ENCODE results near the gene GALNT17. TPM values are rescaled to one million over a fixed set of nuclear protein-coding genes. Genes with fewer than 3 reads are reported as not detected.

The GALNT17 gene
- total RNA-seq, 1 experiment from 2014 or later, result not detected

DNA sequence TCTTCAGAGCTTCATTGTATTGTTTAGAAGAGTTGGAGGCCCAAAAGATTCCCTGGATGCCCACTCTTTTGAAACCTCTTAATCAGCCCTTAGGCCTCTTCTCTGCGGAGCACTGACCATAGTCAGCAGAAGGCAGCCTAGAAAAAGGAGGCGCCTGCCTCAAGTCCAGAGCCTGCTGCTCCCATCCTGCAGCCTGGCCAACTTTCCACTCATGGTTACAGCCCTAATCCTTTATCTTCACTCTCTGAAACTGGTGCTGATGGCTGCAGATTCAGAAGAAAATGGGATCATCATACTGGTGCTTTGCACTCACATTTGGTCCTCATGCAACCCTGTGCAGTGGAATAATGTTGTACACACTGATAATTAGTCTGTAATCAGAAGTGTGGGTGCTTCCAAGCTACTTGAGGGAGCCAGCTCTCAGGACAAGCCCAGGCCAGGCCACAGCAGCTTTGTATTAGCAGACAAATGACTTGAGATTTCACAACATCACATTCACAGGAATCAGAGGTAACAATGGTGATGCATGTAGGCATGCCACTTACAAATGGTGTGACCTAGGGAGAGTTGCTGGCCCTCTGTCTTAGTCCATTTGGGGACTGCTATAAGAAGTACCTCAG, 272.9 kb downstream of the GALNT17 start:
- no peaks in the 10 kb centered on the region for H3K4me1 ChIP-seq (replicated peaks; ENCODE audit: insufficient read depth)
- TF ChIP-seq EZH2 (IDR thresholded peaks at IDR 0.05; ENCODE audit: low read depth) (no peak), CTCF (conservative IDR thresholded peaks at IDR 0.05) (no peak)
- H3K27ac ChIP-seq, result no peak overlapping the region
- H3K79me2 ChIP-seq (ENCODE audit: low read depth), result no peaks in the 10 kb centered on the region
- ChIA-PET CTCF (no interaction called here), POLR2A (ENCODE audit: unreplicated experiment) (no interaction called here)
- peaks cover 9% of the 10 kb centered on the region; the same call in 1 of the 2 replicates for H3K27me3 ChIP-seq (ENCODE audit: insufficient read depth, low read depth)
- H3K4me3 ChIP-seq, result no peak overlapping the region
- BruUV-seq (replicated peaks), result no TSS peak
- intact Hi-C loops (cut with micrococcal nuclease; ENCODE audit: unreplicated experiment), result no loop called here
- no peaks in the 10 kb centered on the region for H4K20me1 ChIP-seq (ENCODE audit: insufficient read depth)
- no peaks in the 10 kb centered on the region for H3K9me2 ChIP-seq (ENCODE audit: insufficient read depth)
- H2AFZ ChIP-seq, result no peak overlapping the region
- H3K36me3 ChIP-seq (ENCODE audit: low read depth), result no peaks in the 10 kb centered on the region
- no peak for DNase-seq
- no peaks in the 10 kb centered on the region for H3K9me3 ChIP-seq (ENCODE audit: insufficient read depth, low read depth)
- no peaks in the 10 kb centered on the region for H3F3A ChIP-seq (ENCODE audit: insufficient read depth, low read depth)
- H3K4me2 ChIP-seq, result no peak overlapping the region

- CTCF ChIA-PET, result no interaction called here
- no peaks in the 10 kb centered on the region for H3K79me2 ChIP-seq (ENCODE audit: low read depth)
- no peak overlapping the region for H3K4me2 ChIP-seq
- H4K20me1 ChIP-seq (ENCODE audit: insufficient read depth), result no peaks in the 10 kb centered on the region
- POLR2A ChIA-PET (ENCODE audit: unreplicated experiment), result no interaction called here
- no peaks in the 10 kb centered on the region for H3F3A ChIP-seq (ENCODE audit: insufficient read depth, low read depth)
- H3K4me1 ChIP-seq (replicated peaks; ENCODE audit: insufficient read depth), result no peaks in the 10 kb centered on the region
- no peak overlapping the region for H3K27ac ChIP-seq
- H3K27me3 ChIP-seq (ENCODE audit: insufficient read depth, low read depth), result peaks cover 7% of the 10 kb centered on the region; the same call in 1 of the 2 replicates
- intact Hi-C loops (cut with micrococcal nuclease; ENCODE audit: unreplicated experiment), result no loop called here
- no TSS peak for BruUV-seq (replicated peaks)
- no peaks in the 10 kb centered on the region for H3K9me2 ChIP-seq (ENCODE audit: insufficient read depth)
- TF ChIP-seq CTCF (conservative IDR thresholded peaks at IDR 0.05) (no peak), EZH2 (IDR thresholded peaks at IDR 0.05; ENCODE audit: low read depth) (no peak)
- no peak overlapping the region for H2AFZ ChIP-seq
- H3K36me3 ChIP-seq (ENCODE audit: low read depth), result no peaks in the 10 kb centered on the region
- no peak overlapping the region for H3K4me3 ChIP-seq
- no peaks in the 10 kb centered on the region for H3K9me3 ChIP-seq (ENCODE audit: insufficient read depth, low read depth)
- no peak for DNase-seq
These were observed 276.3 kb downstream of the GALNT17 start for GRCh38 chr7:71408271-71408670.

GRCh38 chr7:71409550-71410157, 277.7 kb downstream of the GALNT17 start:
- Histone ChIP-seq H3K79me2 (ENCODE audit: low read depth) (no peaks in the 10 kb centered on the region), H3K27me3 (ENCODE audit: insufficient read depth, low read depth) (no peaks in the 10 kb centered on the region), H3K4me1 (replicated peaks; ENCODE audit: insufficient read depth) (no peaks in the 10 kb centered on the region), H3F3A (ENCODE audit: insufficient read depth, low read depth) (no peaks in the 10 kb centered on the region), H3K27ac (no peak overlapping the region), H2AFZ (no peak overlapping the region), H4K20me1 (ENCODE audit: insufficient read depth) (no peaks in the 10 kb centered on the region), H3K9me2 (ENCODE audit: insufficient read depth) (no peaks in the 10 kb centered on the region), H3K4me2 (no peak overlapping the region), H3K9me3 (ENCODE audit: insufficient read depth, low read depth) (no peaks in the 10 kb centered on the region), H3K4me3 (no peak overlapping the region), H3K36me3 (ENCODE audit: low read depth) (no peaks in the 10 kb centered on the region)
- no peak for TF ChIP-seq CTCF (conservative IDR thresholded peaks at IDR 0.05)
- no peak for TF ChIP-seq EZH2 (IDR thresholded peaks at IDR 0.05; ENCODE audit: low read depth)
- DNase-seq, result no peak
- POLR2A ChIA-PET (ENCODE audit: unreplicated experiment), result no interaction called here
- intact Hi-C loops (cut with micrococcal nuclease; ENCODE audit: unreplicated experiment), result no loop called here
- CTCF ChIA-PET, result no interaction called here
- BruUV-seq (replicated peaks), result no TSS peak
